ENCODE measurements around the gene PHLDB1.

DNA sequence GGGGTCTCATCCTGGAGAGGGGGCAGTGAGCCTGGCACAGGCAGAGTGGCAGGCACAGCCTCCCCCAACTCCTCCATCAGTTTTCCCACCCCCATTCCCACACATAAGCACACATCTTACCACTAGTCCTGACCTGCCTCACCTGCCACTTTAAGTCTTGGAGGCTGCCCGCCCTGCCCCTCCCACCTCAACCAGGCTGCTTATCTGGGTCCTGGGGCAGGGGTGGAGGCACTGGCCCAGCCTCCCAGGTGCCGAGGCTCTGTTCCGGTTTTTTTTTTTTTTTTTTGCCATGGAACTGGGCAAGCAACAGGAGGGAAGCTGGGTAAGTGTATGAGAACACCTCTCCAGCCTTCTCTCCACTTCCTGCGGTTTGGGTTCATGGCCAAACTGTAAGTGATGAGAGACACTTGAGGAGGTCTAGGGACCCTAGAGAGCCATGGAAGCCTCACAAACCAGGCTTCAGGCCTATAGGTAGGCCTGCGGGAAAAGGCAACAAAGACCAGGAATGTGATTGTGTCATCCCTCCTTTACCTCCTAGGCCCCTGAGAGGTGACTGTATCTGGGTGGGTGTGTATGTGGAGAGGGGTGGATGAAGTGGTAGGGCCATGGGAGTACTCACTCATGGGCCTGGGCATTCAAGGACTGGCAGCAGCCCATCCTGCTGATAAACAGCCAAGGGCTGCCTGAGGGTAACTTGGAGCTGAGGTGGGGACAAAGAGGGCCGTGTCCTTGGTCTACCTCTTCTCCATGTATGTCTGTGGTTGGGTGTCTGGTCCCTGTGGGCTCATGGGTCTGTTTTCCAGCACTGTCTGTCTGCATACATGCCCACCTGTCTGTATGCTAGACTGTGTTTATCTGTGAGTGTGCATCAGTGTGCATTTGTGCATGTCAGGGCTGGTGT, 22.6 kb downstream of the PHLDB1 start:
- TF ChIP-seq EZH2 (IDR thresholded peaks at IDR 0.05; ENCODE audit: borderline replicate concordance, low read depth, low read length, severe bottlenecking): no peak
- TF ChIP-seq, protein P1, sequence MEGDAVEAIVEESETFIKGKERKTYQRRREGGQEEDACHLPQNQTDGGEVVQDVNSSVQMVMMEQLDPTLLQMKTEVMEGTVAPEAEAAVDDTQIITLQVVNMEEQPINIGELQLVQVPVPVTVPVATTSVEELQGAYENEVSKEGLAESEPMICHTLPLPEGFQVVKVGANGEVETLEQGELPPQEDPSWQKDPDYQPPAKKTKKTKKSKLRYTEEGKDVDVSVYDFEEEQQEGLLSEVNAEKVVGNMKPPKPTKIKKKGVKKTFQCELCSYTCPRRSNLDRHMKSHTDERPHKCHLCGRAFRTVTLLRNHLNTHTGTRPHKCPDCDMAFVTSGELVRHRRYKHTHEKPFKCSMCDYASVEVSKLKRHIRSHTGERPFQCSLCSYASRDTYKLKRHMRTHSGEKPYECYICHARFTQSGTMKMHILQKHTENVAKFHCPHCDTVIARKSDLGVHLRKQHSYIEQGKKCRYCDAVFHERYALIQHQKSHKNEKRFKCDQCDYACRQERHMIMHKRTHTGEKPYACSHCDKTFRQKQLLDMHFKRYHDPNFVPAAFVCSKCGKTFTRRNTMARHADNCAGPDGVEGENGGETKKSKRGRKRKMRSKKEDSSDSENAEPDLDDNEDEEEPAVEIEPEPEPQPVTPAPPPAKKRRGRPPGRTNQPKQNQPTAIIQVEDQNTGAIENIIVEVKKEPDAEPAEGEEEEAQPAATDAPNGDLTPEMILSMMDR (IDR thresholded peaks at IDR 0.05; ENCODE audit: borderline replicate concordance, extremely low read depth, low read length, poor library complexity, severe bottlenecking): no peak

Measured in DND-41 (cell line).